ENCODE results near the gene METTL18. TPM values are rescaled to one million over a fixed set of nuclear protein-coding genes. Genes with fewer than 3 reads are reported as not detected.

The METTL18 gene
- total RNA-seq, 4 donors from 2014 or later, result 1.1 to 3.6 (median 2.7) TPM

- ATAC-seq, result no peak
- in situ Hi-C loops (cut with MboI; ENCODE audit: low sequenced_read_pairs in 4 of 4), result loop anchor here in 1 of 4 donors (10.0 kb wide), 1 partner anchor 98 kb away; the partner anchor contains the start of gene SCYL3
- Histone ChIP-seq H3K4me3 (no peak overlapping the region), H3K27me3 (no peaks in the 10 kb centered on the region), H3K36me3 (peaks cover 0 to 3% of the 10 kb centered on the region in 2 donors), H3K27ac (no peak overlapping the region), H3K4me1 (peaks cover 18 to 20% of the 10 kb centered on the region in 2 donors), H3K9me3 (no peaks in the 10 kb centered on the region)
- TF ChIP-seq CTCF (IDR thresholded peaks at IDR 0.05 in 4 of 5, conservative IDR thresholded peaks at IDR 0.05 in 1 of 5), result no peak
- no peak for TF ChIP-seq POLR2A (IDR thresholded peaks at IDR 0.05)
- intact Hi-C loops (cut with DNase I; ENCODE audit: low total_unique reads), result loop anchor here (10.0 kb wide), 1 partner anchor 1452 kb away; no protein-coding TSS in a partner anchor
- DNase-seq, result no peak
Observed at GRCh38 chr1:169796274-169796810, 1.6 kb upstream of the METTL18 start.

- intact Hi-C loops (cut with DNase I; ENCODE audit: low total_unique reads), result loop anchor here (2.0 to 10.0 kb wide), 3 partner anchors 99 to 1451 kb away; partner anchors contain the start of gene NME7
- Histone ChIP-seq H3K4me3 (peak overlapping the region; percentile 75 to 86 (median 80)), H3K9me3 (no peaks in the 10 kb centered on the region), H3K4me1 (peaks cover 18 to 20% of the 10 kb centered on the region in 2 donors), H3K36me3 (peaks cover 0 to 3% of the 10 kb centered on the region in 2 donors), H3K27me3 (no peaks in the 10 kb centered on the region), H3K27ac (peak overlapping the region in 1 of 4 donors; percentile 87)
- DNase-seq (no peak), ATAC-seq (no peak)
- in situ Hi-C loops (cut with MboI; ENCODE audit: low sequenced_read_pairs in 4 of 4), result loop anchor here in 1 of 4 donors (10.0 kb wide), 1 partner anchor 99 kb away; the partner anchor contains the start of gene SCYL3
- no peak for TF ChIP-seq CTCF (IDR thresholded peaks at IDR 0.05 in 4 of 5, conservative IDR thresholded peaks at IDR 0.05 in 1 of 5)
- TF ChIP-seq POLR2A (IDR thresholded peaks at IDR 0.05), result no peak
Observed at GRCh38 chr1:169795687-169796086, 980 bp upstream of the METTL18 start.

- intact Hi-C loops (cut with DNase I; ENCODE audit: low total_unique reads) (loop anchor here (2.0 to 10.0 kb wide), 3 partner anchors 101 to 1449 kb away; partner anchors contain the start of gene NME7), in situ Hi-C loops (cut with MboI; ENCODE audit: low sequenced_read_pairs in 4 of 4) (loop anchor here in 1 of 4 donors (10.0 kb wide), 1 partner anchor 101 kb away; the partner anchor contains the start of gene SCYL3)
- H3K4me3 ChIP-seq, result peak overlapping the region; percentile 75 to 86 (median 80)
- peaks cover 0 to 3% of the 10 kb centered on the region in 2 donors for H3K36me3 ChIP-seq
- TF ChIP-seq CTCF (IDR thresholded peaks at IDR 0.05 in 4 of 5, conservative IDR thresholded peaks at IDR 0.05 in 1 of 5), result no peak
- TF ChIP-seq POLR2A (IDR thresholded peaks at IDR 0.05), result no peak
- DNase-seq (no peak), ATAC-seq (no peak)
- H3K9me3 ChIP-seq, result no peaks in the 10 kb centered on the region
- peak overlapping the region; percentile 87 to 92 (median 91) for H3K27ac ChIP-seq
- H3K4me1 ChIP-seq, result peaks cover 18 to 20% of the 10 kb centered on the region in 2 donors
- no peaks in the 10 kb centered on the region for H3K27me3 ChIP-seq
Observed at GRCh38 chr1:169793730-169794129, 977 bp downstream of the METTL18 start.

- in situ Hi-C loops (cut with MboI; ENCODE audit: low sequenced_read_pairs in 4 of 4), result no loop called here
- Histone ChIP-seq H3K36me3 (peaks cover 0 to 3% of the 10 kb centered on the region in 2 donors), H3K27ac (no peak overlapping the region), H3K4me1 (peaks cover 7 to 10% of the 10 kb centered on the region in 2 donors), H3K27me3 (no peaks in the 10 kb centered on the region), H3K9me3 (no peaks in the 10 kb centered on the region), H3K4me3 (no peak overlapping the region)
- ATAC-seq, result no peak
- intact Hi-C loops (cut with DNase I; ENCODE audit: low total_unique reads), result no loop called here
- DNase-seq, result no peak
- no peak for TF ChIP-seq CTCF (IDR thresholded peaks at IDR 0.05 in 4 of 5, conservative IDR thresholded peaks at IDR 0.05 in 1 of 5)
- no peak for TF ChIP-seq POLR2A (IDR thresholded peaks at IDR 0.05)
Observed at GRCh38 chr1:169788402-169788801, 6.3 kb downstream of the METTL18 start.

Data from gastrocnemius medialis (tissue), 4 donors.